ENCODE data around the gene PRR20G. TPM values are rescaled to one million over a fixed set of nuclear protein-coding genes. Genes with fewer than 3 reads are reported as not detected.

The PRR20G gene
- total and polyA plus RNA-seq, 2 of the 8 experiments (the other 6 are each of a cell fraction or from before 2014, with no cell fraction given), result 0.24 TPM; not detected in 1

DNA sequence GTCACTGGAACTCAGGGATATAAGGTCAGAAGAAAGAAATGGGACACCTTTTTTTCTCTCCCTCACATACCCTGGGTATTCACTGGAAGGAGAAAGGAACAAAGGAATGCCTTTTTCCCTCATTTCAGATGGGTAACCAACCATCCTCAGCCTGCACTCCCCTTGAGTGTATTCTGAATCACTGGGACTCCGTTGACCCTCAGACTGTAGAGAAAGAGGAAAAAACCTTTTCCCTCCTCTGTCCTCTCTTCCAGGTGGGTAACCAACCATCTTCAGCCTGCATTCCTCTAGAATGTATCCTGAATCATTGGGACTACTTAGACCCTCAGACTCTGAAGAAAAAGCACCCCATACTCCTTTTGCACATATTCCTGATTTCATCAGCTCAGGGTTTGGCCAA, 11.4 kb downstream of the PRR20G start:
- Histone ChIP-seq H3K9ac (replicated peaks in 1 of 4; ENCODE audit: extremely low read depth in 1 of 4, low read depth in 3 of 4, low read length in 3 of 4) (no peak overlapping the region), H3K9me3 (ENCODE audit: insufficient read depth in 2 of 2, low read depth in 1 of 2, low read length in 1 of 2) (peaks cover 30 to 31% of the 10 kb centered on the region in 2 experiments), H3K36me3 (ENCODE audit: control insufficient read depth in 2 of 4, insufficient read depth in 4 of 4, low read length in 3 of 4) (no peaks in the 10 kb centered on the region), H2BK15ac (ENCODE audit: low read length) (no peak overlapping the region), H3K18ac (ENCODE audit: extremely low read depth, low read length) (no peak overlapping the region), H3K4me1 (replicated peaks in 1 of 4; ENCODE audit: control insufficient read depth in 3 of 4, insufficient read depth in 4 of 4, low read length in 3 of 4) (no peaks in the 10 kb centered on the region), H3K4ac (replicated peaks; ENCODE audit: insufficient read length, low read depth, low read length) (no peak overlapping the region), H3K27ac (ENCODE audit: low read depth, low read length) (no peak overlapping the region), H4K5ac (ENCODE audit: insufficient read length, low read depth, low read length) (no peak overlapping the region), H2BK12ac (ENCODE audit: low read depth, low read length) (no peak overlapping the region), H2BK5ac (ENCODE audit: low read depth, low read length) (no peak overlapping the region), H3K79me2 (ENCODE audit: control insufficient read depth in 1 of 2, insufficient read depth in 2 of 2, low read length in 2 of 2) (no peaks in the 10 kb centered on the region), H4K91ac (replicated peaks; ENCODE audit: insufficient read length, low read length) (no peak overlapping the region), H4K8ac (ENCODE audit: extremely low read depth, insufficient read depth, low read length) (no peak overlapping the region), H3K56ac (replicated peaks; ENCODE audit: insufficient read length, low read depth, low read length) (no peak overlapping the region), H2BK120ac (replicated peaks; ENCODE audit: low read depth, low read length) (no peak overlapping the region), H2AFZ (ENCODE audit: low read length) (no peak overlapping the region), H3K4me3 (ENCODE audit: extremely low read depth in 1 of 4, insufficient read depth in 2 of 4, low read depth in 3 of 4, low read length in 4 of 4) (no peak overlapping the region), H2AK5ac (ENCODE audit: low read depth, low read length) (no peak overlapping the region), H3K27me3 (replicated peaks in 1 of 4; ENCODE audit: control insufficient read depth in 3 of 4, extremely low read depth in 1 of 4, insufficient read depth in 3 of 4, low read length in 3 of 4) (no peaks in the 10 kb centered on the region), H4K20me1 (replicated peaks in 1 of 2; ENCODE audit: control insufficient read depth in 1 of 2, insufficient read depth in 2 of 2, low read length in 2 of 2) (no peaks in the 10 kb centered on the region), H3K79me1 (ENCODE audit: low read depth, low read length) (no peaks in the 10 kb centered on the region), H3K4me2 (ENCODE audit: insufficient read depth in 1 of 2, low read depth in 2 of 2, low read length in 2 of 2) (no peak overlapping the region), H3K23me2 (ENCODE audit: low read depth, low read length) (no peaks in the 10 kb centered on the region), H2BK20ac (ENCODE audit: low read length) (no peak overlapping the region), H3K14ac (ENCODE audit: insufficient read length) (no peak overlapping the region), H3K23ac (ENCODE audit: insufficient read length) (no peak overlapping the region)
- TF ChIP-seq, protein P1, sequence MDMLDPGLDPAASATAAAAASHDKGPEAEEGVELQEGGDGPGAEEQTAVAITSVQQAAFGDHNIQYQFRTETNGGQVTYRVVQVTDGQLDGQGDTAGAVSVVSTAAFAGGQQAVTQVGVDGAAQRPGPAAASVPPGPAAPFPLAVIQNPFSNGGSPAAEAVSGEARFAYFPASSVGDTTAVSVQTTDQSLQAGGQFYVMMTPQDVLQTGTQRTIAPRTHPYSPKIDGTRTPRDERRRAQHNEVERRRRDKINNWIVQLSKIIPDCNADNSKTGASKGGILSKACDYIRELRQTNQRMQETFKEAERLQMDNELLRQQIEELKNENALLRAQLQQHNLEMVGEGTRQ (IDR thresholded peaks at IDR 0.05; ENCODE audit: low read length), result no peak
- TF ChIP-seq, protein P2, sequence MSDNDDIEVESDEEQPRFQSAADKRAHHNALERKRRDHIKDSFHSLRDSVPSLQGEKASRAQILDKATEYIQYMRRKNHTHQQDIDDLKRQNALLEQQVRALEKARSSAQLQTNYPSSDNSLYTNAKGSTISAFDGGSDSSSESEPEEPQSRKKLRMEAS (IDR thresholded peaks at IDR 0.05), result no peak
- TF ChIP-seq BACH1 (IDR thresholded peaks at IDR 0.05; ENCODE audit: low read length) (no peak), CBX5 (IDR thresholded peaks at IDR 0.05; ENCODE audit: low read depth, low read length) (no peak)
- DNase-seq (ENCODE audit: low read depth in 1 of 2, low spot score in 2 of 2) (no peak), FAIRE-seq (no peak)
- 58% methylated on average over 1 of the region's 1 CpG; no CpG with 5 or more reads in 1 of the 2 experiments for WGBS, 2 experiments (ENCODE audit: extremely low coverage in 1 of 2, insufficient coverage in 1 of 2, insufficient read length in 1 of 2, insufficient replicate concordance in 2 of 2, low coverage in 1 of 2, low lambda C conversion rate in 2 of 2, missing lambda C conversion rate in 1 of 2)
- ChIA-PET CTCF (ENCODE audit: partially characterized antibody) (no interaction called here), POLR2A (ENCODE audit: partially characterized antibody) (no interaction called here)
